ENCODE measurements around the gene INTS4. TPM values are rescaled to one million over a fixed set of nuclear protein-coding genes. Genes with fewer than 3 reads are reported as not detected.

INTS4 gene
- total and polyA plus RNA-seq, 2 of the 4 experiments (the other 2 are of a cell fraction), result 24.0 to 52.5 TPM

DNA sequence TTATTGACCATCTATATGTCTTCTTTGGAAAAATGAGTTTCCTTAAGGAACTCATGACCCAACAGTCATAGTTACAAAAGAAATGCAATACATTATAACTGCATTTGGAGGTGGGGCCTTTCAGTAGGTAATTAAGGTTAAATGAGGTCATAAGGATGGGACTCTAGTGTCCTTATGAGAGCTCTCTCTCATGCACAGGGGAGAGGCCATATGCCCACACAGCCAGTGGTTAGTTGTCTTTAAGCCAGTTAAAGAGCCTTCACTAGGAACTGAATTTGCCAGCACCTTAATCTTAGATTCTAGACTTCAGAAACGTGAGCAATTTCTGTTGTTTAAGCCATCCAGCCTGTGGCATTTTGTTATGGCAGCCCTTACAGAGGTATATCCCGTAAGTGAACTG lies 27.3 kb downstream of the INTS4 start:
- Histone ChIP-seq H3K9ac (ENCODE audit: low read depth, low read length) (no peak overlapping the region), H3K36me3 (ENCODE audit: control insufficient read depth, insufficient read depth, low read length) (peaks cover 5% of the 10 kb centered on the region), H4K91ac (ENCODE audit: insufficient read depth, low read depth, low read length) (no peak overlapping the region), H2BK5ac (ENCODE audit: low read depth, low read length, poor library complexity, severe bottlenecking) (no peak overlapping the region), H3K56ac (ENCODE audit: extremely low read depth, insufficient read depth, low read length) (no peak overlapping the region), H3K79me1 (ENCODE audit: low read depth in 1 of 2, low read length in 2 of 2) (no peaks in the 10 kb centered on the region; a peak in 1 of 4 replicates), H3K4me1 (ENCODE audit: control insufficient read depth, insufficient read depth, low read length) (no peaks in the 10 kb centered on the region), H2AK9ac (replicated peaks; ENCODE audit: low read depth, low read length, poor library complexity) (no peak overlapping the region), H3K27me3 (ENCODE audit: control insufficient read depth, insufficient read depth, low read length) (no peaks in the 10 kb centered on the region), H3K4me3 (ENCODE audit: insufficient read depth, low read depth, low read length) (no peak overlapping the region), H2AFZ (replicated peaks; ENCODE audit: low read length, poor library complexity) (no peak overlapping the region), H3K27ac (ENCODE audit: insufficient read depth, low read length) (no peak overlapping the region), H3K4ac (ENCODE audit: low read depth, low read length) (no peak overlapping the region), H4K20me1 (ENCODE audit: insufficient read depth, low read length) (no peaks in the 10 kb centered on the region), H2AK5ac (ENCODE audit: low read depth, low read length) (no peak overlapping the region), H3K23ac (ENCODE audit: low read depth, low read length) (no peak overlapping the region), H2BK20ac (ENCODE audit: low read depth, low read length) (no peak overlapping the region), H3K9me1 (ENCODE audit: insufficient read depth, low read length) (no peaks in the 10 kb centered on the region), H4K8ac (ENCODE audit: low read depth in 2 of 2, low read length in 2 of 2) (no peak overlapping the region), H2BK120ac (ENCODE audit: low read depth, low read length) (no peak overlapping the region), H3K4me2 (ENCODE audit: low read depth, low read length) (no peak overlapping the region), H3K9me3 (ENCODE audit: control insufficient read depth, insufficient read depth, low read length) (no peaks in the 10 kb centered on the region), H3K14ac (replicated peaks; ENCODE audit: low read depth, low read length) (no peak overlapping the region), H3K18ac (ENCODE audit: low read depth, low read length) (no peak overlapping the region), H4K5ac (ENCODE audit: low read depth, low read length) (no peak overlapping the region), H2BK15ac (ENCODE audit: low read depth, low read length) (no peak overlapping the region)
- no peak for TF ChIP-seq NFE2L2 (IDR thresholded peaks at IDR 0.05; ENCODE audit: low read depth, low read length)
- TF ChIP-seq POLR2A (IDR thresholded peaks at IDR 0.05; ENCODE audit: low read depth, low read length), result no peak
- TF ChIP-seq, protein P1, sequence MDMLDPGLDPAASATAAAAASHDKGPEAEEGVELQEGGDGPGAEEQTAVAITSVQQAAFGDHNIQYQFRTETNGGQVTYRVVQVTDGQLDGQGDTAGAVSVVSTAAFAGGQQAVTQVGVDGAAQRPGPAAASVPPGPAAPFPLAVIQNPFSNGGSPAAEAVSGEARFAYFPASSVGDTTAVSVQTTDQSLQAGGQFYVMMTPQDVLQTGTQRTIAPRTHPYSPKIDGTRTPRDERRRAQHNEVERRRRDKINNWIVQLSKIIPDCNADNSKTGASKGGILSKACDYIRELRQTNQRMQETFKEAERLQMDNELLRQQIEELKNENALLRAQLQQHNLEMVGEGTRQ (IDR thresholded peaks at IDR 0.05; ENCODE audit: low read depth, low read length), result no peak
- TF ChIP-seq CHD1 (IDR thresholded peaks at IDR 0.05; ENCODE audit: low read depth, low read length), result no peak
- TF ChIP-seq MXI1 (IDR thresholded peaks at IDR 0.05; ENCODE audit: borderline replicate concordance, low read depth, low read length), result no peak
- no peak for TF ChIP-seq SMC3 (IDR thresholded peaks at IDR 0.05; ENCODE audit: low read depth, low read length)
- no peak for TF ChIP-seq MAFK (IDR thresholded peaks at IDR 0.05; ENCODE audit: low read depth, low read length)
- TF ChIP-seq, protein P2, sequence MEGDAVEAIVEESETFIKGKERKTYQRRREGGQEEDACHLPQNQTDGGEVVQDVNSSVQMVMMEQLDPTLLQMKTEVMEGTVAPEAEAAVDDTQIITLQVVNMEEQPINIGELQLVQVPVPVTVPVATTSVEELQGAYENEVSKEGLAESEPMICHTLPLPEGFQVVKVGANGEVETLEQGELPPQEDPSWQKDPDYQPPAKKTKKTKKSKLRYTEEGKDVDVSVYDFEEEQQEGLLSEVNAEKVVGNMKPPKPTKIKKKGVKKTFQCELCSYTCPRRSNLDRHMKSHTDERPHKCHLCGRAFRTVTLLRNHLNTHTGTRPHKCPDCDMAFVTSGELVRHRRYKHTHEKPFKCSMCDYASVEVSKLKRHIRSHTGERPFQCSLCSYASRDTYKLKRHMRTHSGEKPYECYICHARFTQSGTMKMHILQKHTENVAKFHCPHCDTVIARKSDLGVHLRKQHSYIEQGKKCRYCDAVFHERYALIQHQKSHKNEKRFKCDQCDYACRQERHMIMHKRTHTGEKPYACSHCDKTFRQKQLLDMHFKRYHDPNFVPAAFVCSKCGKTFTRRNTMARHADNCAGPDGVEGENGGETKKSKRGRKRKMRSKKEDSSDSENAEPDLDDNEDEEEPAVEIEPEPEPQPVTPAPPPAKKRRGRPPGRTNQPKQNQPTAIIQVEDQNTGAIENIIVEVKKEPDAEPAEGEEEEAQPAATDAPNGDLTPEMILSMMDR (conservative IDR thresholded peaks at IDR 0.05; ENCODE audit: low read depth, low read length), result no peak
- TF ChIP-seq RFX5 (IDR thresholded peaks at IDR 0.05; ENCODE audit: low read depth, low read length), result no peak
- no peak for TF ChIP-seq RCOR1 (IDR thresholded peaks at IDR 0.05; ENCODE audit: insufficient replicate concordance, low read length)
- no peak for TF ChIP-seq CEBPB (IDR thresholded peaks at IDR 0.05; ENCODE audit: low read depth, low read length)
- TF ChIP-seq, protein P3, sequence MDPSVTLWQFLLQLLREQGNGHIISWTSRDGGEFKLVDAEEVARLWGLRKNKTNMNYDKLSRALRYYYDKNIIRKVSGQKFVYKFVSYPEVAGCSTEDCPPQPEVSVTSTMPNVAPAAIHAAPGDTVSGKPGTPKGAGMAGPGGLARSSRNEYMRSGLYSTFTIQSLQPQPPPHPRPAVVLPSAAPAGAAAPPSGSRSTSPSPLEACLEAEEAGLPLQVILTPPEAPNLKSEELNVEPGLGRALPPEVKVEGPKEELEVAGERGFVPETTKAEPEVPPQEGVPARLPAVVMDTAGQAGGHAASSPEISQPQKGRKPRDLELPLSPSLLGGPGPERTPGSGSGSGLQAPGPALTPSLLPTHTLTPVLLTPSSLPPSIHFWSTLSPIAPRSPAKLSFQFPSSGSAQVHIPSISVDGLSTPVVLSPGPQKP (IDR thresholded peaks at IDR 0.05; ENCODE audit: borderline replicate concordance, low read depth, low read length), result no peak
- ChIA-PET POLR2A (ENCODE audit: unreplicated experiment) (no interaction called here), CTCF (no interaction called here)
- in situ Hi-C loops (cut with MboI; ENCODE audit: low sequenced_read_pairs) (no loop called here), intact Hi-C loops (cut with micrococcal nuclease) (no loop called here), dilution Hi-C loops (cut with HindIII; ENCODE audit: low sequenced_read_pairs, unreplicated experiment) (no loop called here)
- DNase-seq, result no peak
- no peak for ATAC-seq (ENCODE audit: low read depth)
- WGBS, 2 experiments (ENCODE audit: extremely low coverage in 2 of 2, insufficient read length in 1 of 2), result no CpG with 5 or more reads among the region's 2 CpGs
- BruUV-seq (replicated peaks), result no TSS peak

All from IMR-90 (cell line).